GM19240 (cell line): ENCODE measurements around the gene JAK1.

ENCODE experiments used
- DNase-seq: peaks from one replicate; pipeline ENCODE4 v3.0.0; 2011; ENCODE audit warnings: low spot score; ENCODE audit not compliant: insufficient read length

Gene JAK1

GRCh38 chr1:64867266-64867665 lies 99.1 kb downstream of the JAK1 start:
- no peak for DNase-seq

GRCh38 chr1:64866689-64867088 lies 99.7 kb downstream of the JAK1 start:
- DNase-seq, result no peak

GRCh38 chr1:64865105-64865757 lies 101.1 kb downstream of the JAK1 start:
- DNase-seq, result no peak

DNA sequence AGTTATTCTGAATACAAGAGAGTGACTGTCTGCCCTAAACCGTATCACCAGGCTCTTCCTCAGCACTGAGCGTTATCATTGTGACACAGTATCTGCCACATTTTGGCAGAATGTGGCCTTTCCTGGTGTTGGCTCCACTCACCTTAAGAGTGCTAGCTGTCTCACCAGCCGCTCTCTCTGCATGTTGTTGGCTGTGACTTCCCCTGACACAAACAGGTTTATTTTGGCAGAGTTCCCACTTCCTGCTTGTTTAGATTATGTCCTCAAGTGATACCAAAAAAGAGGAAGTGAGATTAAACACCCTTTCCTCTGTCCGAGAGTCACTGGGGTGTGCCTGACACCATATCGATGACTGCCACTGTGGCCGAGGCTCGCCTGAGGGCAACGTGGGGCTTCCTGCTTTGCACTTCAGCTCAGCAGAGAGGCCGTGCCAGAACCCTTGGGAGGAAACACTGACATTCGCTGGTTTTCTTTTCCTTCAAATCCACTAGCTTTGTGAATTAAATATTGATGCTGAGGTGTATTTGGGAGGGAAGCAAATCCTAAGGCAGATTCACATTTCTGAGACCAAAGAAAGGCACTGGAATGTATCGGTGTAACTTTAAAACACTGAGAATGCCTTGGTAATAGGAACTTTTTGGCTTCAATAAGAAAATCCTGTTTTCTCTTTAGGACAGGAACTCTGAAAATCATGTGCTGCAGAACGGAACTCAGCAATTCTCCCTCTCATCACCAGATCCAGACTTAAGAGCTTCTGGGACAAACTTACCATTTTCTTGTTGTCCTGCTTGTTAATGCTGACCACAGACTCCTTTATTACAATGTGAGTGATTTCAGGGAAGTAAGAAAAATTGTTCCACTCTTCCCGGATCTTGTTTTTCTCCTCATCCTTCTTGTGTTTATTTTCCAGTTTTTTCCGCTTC lies 102.1 kb downstream of the JAK1 start:
- peak; percentile 85 for DNase-seq

- DNase-seq, result no peak
These were observed 104.7 kb downstream of the JAK1 start for GRCh38 chr1:64861611-64862010.

GRCh38 chr1:64857347-64857746 lies 109.0 kb downstream of the JAK1 start:
- DNase-seq, result no peak

GRCh38 chr1:64856553-64856952 lies 109.8 kb downstream of the JAK1 start:
- DNase-seq, result no peak

GRCh38 chr1:64855557-64855956 lies 110.8 kb downstream of the JAK1 start:
- DNase-seq, result no peak

DNA sequence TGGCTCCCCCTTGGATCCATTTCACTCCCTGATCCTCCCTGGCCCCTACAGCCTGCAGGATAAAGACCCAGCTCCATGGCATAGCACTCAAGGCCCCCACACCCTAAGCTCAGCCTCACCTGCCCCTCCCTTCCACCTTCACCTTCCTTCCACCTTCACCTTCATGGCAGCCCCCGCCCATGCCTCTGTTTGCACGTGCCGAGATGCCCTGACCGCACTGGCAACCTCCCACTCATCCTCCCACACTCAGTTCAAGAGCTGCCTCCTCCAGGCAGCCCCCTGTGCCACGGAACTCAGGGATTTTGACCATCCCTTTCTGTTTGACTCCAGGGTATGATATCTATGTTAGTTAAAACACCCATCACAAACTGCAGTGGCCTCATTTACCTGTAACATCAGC lies 111.7 kb downstream of the JAK1 start:
- no peak for DNase-seq

- no peak for DNase-seq
These were observed 114.7 kb downstream of the JAK1 start for GRCh38 chr1:64851664-64852063.

GRCh38 chr1:64850846-64851245 lies 115.5 kb downstream of the JAK1 start:
- no peak for DNase-seq

GRCh38 chr1:64849942-64850341 lies 116.4 kb downstream of the JAK1 start:
- DNase-seq, result no peak

DNA sequence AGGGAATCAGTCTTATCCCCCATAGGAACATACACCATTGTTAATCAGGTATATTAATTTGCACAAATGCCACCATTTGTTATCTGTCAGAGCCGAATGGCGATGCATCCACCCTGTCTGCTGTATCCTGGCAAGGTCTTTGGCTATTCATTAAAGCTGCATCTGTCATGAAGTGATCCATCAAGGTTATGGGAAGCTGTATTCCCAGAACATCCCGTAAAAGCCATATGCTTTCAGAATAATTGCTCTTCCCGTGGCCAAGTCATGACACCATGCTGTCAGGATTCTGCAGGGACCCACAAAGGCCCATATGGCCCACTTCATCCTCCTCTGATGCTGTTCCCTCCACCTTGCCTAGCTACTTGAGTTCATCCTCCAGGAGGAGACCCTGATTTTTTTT lies 117.5 kb downstream of the JAK1 start:
- no peak for DNase-seq

- DNase-seq, result no peak
These were observed 118.2 kb downstream of the JAK1 start for GRCh38 chr1:64848136-64848535.

- no peak for DNase-seq
These were observed 118.7 kb downstream of the JAK1 start for GRCh38 chr1:64847666-64848065.

DNA sequence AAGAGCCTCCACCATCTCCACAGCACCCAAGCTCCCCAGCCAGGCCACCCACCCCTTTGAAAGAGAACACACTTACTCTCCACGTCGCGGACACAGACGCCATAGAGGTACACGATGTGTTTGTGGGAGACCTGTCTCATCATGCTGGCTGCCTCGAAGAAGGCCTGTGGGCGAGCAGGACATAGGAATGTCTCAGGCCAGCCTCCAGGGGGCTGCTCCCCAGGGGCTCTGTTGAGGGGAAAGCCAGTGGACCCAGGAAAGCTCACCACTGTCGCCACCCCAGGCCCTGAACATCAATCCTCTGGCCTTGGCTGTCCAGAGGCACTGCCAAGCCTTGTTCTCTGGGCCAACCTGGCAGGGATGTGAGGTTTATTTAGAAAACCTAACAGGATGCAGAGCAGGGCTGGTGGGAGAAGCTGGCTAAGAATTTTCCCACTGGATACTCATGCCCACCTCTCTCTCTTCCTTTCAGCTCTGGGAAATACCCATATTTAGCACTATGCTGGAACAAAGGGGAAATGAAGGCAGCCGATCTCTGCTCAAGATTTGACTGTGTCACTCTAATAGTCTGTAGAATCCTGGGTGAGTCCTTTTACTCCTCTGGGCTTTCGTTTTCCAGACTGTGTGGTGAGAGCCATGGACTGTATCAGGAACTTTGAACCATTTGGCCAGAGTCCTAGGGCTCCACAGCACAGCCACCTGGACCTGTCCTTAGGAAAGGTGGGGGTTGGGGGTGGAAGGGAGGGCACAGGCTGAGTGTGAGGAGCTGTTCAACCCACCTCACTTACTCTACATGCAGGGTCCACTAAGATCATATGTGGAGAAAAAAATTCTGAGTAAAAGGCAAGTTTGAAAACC lies 119.5 kb downstream of the JAK1 start:
- no peak for DNase-seq

- DNase-seq, result no peak
These were observed 120.4 kb downstream of the JAK1 start for GRCh38 chr1:64845831-64846425.

DNA sequence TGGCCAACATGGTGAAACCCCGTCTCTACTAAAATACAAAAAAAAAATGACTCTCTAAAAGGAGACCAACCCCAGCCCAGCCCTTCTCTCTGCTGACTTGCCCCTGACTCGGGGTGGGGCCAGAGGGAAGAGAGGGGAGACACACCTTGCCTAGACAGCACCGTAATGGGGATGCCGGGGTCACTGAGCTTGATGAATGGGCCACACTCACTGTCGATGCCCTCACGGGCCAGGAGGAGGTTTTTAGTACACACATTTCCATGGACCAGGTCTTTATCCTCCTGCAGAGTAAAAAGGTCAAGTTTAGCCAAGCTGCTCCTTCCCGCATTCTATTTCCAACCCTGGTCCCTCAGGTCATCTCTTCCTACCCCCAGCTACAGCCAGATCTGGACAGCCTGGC lies 121.7 kb downstream of the JAK1 start:
- no peak for DNase-seq

DNA sequence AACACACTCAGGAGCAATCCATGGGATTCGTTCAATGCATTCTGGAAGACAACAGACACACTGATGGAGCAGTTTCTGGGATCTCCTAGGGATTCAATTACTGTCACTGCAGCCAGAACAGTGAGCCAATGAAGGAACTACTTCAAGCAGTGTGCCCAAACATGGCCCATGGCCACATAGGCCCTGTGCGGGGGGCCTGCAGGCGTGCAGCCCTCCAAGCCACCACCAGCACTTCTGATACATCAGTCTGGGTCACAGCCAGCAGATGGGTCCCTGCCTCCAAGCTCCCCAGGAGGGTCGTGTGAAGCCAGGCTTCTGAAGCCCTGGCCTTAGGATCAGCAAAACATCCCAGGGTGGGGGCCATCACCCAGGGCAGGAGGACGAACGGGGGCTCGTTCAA lies 122.2 kb downstream of the JAK1 start:
- DNase-seq, result no peak

DNA sequence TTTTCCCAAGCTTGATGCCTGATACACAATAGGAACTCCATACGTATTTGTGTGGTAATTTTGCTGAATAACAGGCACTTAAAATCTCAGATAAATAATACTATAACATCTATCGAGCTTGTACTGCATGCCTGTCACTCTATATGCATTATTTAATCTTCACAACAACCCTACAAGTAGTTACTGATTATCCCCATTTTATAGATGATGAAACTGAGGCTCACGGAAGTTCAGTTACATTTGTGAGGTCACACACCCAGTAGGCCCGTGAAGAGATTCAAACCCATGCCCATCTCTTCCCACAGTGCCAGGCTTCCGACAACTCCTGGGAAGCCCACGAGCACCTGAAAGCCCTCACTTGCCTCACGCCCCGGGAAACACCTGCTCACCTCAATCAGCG lies 122.7 kb downstream of the JAK1 start:
- no peak for DNase-seq

DNA sequence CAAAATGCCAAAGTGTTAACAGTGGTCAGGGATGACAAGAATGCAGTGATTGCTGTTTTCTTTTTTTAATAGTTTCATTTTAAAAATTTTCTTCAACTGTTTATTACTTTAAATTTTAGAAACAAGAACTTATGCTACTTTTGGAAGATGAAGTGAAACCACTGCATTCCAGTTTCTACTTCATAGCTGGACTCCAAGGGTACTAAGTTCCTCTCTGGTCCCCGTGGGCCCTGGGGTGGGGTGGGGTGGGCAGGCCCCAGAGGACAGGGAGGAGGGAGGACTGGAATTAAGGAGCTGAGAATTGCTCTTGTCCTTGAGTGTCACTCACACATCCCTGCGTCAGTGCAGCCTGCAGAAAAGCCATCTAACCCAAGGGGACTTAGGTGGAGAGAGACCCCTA lies 124.1 kb downstream of the JAK1 start:
- DNase-seq, result no peak
